ENCODE results near the gene KRTAP5-6. TPM values are rescaled to one million over a fixed set of nuclear protein-coding genes. Genes with fewer than 3 reads are reported as not detected.
"Not testable (repeated sequence)": the region's sequence is repeated elsewhere in the genome, so short reads cannot be mapped to it uniquely, and the experiment has no call there.

The KRTAP5-6 gene
- total RNA-seq, 2 donors from 2014 or later: not detected

- no peak for TF ChIP-seq CTCF (IDR thresholded peaks at IDR 0.05)
- no peaks in the 10 kb centered on the region for H3K36me3 ChIP-seq
- no peaks in the 10 kb centered on the region for H3K9me3 ChIP-seq
- no peak overlapping the region for H3K4me3 ChIP-seq
- no peak overlapping the region for H3K27ac ChIP-seq
- no peaks in the 10 kb centered on the region for H3K4me1 ChIP-seq
- H3K27me3 ChIP-seq: no peaks in the 10 kb centered on the region
- DNase-seq (ENCODE audit: low spot score): no peak
Observed at GRCh38 chr11:1679881-1680280, 17.1 kb upstream of the KRTAP5-6 start.

GRCh38 chr11:1682225-1682905, 14.6 kb upstream of the KRTAP5-6 start:
- Histone ChIP-seq H3K36me3 (no peaks in the 10 kb centered on the region), H3K4me1 (no peaks in the 10 kb centered on the region), H3K9me3 (no peaks in the 10 kb centered on the region), H3K4me3 (no peak overlapping the region), H3K27me3 (no peaks in the 10 kb centered on the region), H3K27ac (no peak overlapping the region)
- TF ChIP-seq CTCF (IDR thresholded peaks at IDR 0.05): no peak
- no peak for DNase-seq (ENCODE audit: low spot score)

GRCh38 chr11:1683216-1683615, 13.8 kb upstream of the KRTAP5-6 start:
- H3K4me3 ChIP-seq; H3K36me3 ChIP-seq; DNase-seq (ENCODE audit: low spot score); H3K27ac ChIP-seq; H3K4me1 ChIP-seq; H3K27me3 ChIP-seq; H3K9me3 ChIP-seq: not testable (repeated sequence)

- H3K36me3 ChIP-seq; H3K4me1 ChIP-seq; H3K27ac ChIP-seq; H3K4me3 ChIP-seq; DNase-seq (ENCODE audit: low spot score); H3K27me3 ChIP-seq; H3K9me3 ChIP-seq: not testable (repeated sequence)
Observed at GRCh38 chr11:1683904-1684572, 13.0 kb upstream of the KRTAP5-6 start.

GRCh38 chr11:1684886-1685874, 11.8 kb upstream of the KRTAP5-6 start:
- not testable (repeated sequence) for H3K36me3 ChIP-seq; H3K4me3 ChIP-seq; H3K27ac ChIP-seq; H3K27me3 ChIP-seq; H3K9me3 ChIP-seq; DNase-seq (ENCODE audit: low spot score); H3K4me1 ChIP-seq

GRCh38 chr11:1686220-1686619, 10.8 kb upstream of the KRTAP5-6 start:
- H3K4me3 ChIP-seq; H3K27me3 ChIP-seq; H3K36me3 ChIP-seq; H3K4me1 ChIP-seq; DNase-seq (ENCODE audit: low spot score); H3K9me3 ChIP-seq; H3K27ac ChIP-seq: not testable (repeated sequence)

- not testable (repeated sequence) for H3K4me3 ChIP-seq; H3K4me1 ChIP-seq; DNase-seq (ENCODE audit: low spot score); H3K36me3 ChIP-seq; H3K9me3 ChIP-seq; H3K27me3 ChIP-seq; H3K27ac ChIP-seq
Observed at GRCh38 chr11:1688336-1688947, 8.6 kb upstream of the KRTAP5-6 start.

- H3K4me3 ChIP-seq; DNase-seq (ENCODE audit: low spot score); H3K36me3 ChIP-seq; H3K27me3 ChIP-seq; H3K9me3 ChIP-seq; H3K27ac ChIP-seq: not testable (repeated sequence)
- H3K4me1 ChIP-seq: peaks cover 0 to 16% of the 10 kb centered on the region in 2 donors
Observed at GRCh38 chr11:1689250-1690166, 7.5 kb upstream of the KRTAP5-6 start.

All from right atrium auricular region (tissue), 2 donors.